Colon (tissue), 2 donors: ENCODE results near the gene PIAS4.

Source experiments
- FAIRE-seq: peaks from 2 replicates; lab custom pipeline; 2012; peaks lifted over from hg19 to GRCh38; lab: Jason Lieb, UNC
- donor health status: control.
- donor health status: control.

Gene PIAS4

DNA sequence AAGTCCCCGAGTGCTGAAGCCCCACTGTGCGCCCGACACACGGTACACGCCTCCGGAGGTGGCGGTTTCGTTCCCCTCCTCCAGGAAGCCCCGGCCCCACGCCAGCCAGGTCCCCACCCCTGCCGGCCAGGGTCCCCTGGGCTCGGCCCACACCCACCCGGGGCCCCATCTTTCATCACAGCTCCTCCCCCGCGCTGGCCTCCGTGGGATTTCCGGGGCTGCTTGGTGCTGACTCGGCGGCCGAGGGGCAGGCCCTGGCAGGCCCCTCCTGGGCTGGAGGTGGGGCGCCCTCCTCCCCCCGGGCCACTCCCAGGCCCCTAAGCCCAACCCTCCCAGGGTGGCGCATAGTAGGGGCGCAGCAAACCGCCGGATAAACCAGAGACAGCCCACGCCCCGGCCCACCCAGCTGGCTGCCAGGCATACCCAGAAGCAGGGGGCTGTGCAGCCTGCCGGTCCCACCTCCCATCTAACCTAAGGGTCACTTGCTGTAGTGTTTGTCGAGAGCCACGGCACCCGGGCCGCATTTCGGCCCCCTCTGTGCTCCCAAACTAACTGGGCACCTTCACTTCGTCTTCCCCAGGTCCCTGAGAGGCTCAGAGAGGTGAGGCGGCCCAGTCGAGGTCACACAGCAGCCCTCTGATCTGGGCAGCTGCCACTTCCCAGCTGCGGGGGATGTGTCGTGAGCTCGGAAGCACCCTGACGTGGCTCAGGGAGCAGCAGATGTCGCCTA is 52.5 kb downstream of the PIAS4 start:
- no peak for FAIRE-seq

DNA sequence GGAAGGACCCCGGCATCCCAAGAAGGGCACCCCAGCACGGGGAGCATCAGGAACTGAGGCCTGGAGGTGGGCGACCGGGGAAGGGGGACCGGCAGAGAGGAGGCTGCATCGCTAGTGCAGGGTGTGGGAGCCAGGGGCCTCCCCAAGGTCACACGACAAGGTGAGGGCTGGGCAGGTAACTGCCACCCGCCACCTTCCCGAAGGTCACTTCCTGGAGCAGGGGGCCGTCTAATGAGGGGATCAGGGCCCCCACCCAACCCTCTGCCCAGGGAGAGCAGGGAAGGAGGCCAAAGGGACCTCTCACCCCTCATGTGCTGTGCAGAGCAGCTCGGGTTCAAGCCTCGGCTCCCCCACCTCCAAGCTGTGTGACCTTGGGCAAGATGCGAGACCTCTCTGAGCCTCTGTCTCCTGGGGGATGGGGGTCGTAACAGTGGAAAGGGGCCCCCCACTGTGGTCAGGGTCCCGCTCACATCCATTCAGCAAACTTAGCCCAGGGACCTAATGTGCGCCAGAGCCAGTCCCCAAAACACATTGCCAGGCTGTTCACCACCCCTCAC is 53.2 kb downstream of the PIAS4 start:
- FAIRE-seq, result no peak

DNA sequence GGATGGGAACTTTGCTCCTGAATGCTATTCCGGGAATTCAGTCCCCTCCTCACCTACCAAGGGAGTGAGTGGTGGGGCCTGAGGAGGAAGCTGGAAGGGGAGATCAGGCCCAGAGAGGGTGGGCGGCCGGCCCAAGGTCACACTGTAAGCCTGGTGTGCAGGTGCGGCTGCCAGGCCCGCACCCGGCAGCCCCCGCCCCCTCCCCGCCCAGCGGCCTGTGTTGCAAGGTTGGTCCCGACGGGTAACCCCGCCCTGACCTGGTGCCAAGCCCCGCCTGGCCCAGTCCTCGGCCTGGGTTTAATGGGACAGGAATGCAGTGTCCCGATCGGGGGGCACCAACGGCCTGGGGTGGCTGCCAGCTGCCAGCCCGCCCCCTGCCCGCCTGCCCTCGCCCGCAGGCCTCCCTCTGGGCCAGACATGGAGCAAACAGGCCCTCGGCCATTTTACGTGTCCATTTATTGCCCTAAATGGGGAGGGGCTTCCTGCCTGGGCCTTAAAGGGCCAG is 53.7 kb downstream of the PIAS4 start:
- no peak for FAIRE-seq

DNA sequence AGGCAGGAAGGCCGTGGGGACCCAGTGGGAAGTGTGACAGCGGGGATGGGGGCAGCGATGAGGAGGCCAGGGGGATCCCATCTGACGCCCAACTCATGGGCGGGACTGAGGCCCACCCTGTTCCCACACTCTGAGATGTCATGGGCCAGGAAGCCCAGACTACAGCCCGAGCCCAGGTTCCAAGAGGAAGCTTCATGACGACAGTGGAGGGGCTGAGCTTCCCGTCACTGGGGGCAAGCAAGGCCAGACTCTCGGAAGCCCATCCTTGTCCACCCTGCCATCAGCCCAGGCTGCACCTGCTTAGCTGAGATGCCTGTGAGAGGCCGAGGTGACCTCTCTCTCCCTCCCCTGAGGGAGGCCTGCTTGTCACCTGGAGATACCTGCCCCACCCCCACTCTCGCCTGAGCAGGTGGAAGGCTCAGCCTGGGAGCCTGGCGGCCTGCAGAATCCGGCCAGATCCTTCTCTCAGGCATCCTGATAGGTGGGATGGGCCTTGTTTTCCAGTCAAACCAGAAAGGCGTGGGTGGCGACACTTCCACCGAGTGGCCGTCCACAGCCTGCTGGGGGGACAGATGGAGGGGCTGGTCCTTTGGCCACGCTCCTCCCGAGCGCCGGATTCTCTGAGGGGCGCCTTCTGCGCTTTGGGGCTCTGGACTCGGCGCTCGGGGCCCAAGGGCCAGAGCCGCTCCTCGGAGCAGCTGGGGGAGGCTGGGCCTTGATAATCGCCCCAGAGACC is 54.3 kb downstream of the PIAS4 start:
- FAIRE-seq, result no peak

DNA sequence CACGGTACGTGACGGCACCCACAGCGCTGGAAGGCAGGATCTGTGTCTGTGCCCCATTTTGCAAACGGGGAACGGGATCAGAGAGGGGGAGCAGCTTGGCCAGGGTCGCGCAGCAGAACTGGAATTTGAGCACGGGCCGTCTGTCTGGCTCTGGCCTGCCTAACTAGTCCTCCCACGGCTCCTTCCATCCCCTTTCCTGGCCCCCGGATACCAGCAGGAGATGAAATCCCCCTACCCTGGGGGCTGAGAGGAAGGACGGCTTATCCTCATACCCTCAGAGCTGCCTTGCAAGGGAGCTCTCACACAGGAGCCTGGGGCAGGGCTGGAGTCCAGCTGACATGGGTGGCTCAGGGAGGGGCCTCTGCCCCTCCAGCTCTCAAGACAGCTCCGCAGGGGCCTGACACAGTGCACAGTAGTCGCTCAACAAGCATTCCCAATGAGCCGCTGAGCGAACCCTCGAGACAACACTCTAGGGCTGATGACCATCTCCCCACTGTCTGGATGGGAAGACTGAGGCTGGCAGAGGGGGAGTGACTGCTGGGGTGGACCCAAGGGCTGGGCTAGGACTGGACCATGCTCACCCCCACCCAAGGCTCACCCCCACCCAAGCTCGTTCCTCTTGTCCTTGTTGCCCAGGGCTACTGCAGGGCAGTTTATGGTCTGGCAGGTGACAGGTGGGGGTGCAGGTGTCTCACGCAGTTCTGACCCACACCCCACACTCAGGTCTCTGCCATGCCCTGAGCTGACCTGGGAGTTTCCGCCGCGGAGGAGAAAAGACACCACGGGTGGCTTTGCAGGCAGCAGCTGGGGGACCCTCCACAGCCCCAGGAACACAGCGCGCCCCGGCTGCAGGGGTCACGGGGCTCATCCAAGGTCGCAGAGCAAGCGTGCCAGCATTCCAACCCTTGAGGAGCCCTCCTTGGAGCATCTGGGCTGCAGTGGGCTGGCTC is 55.2 kb downstream of the PIAS4 start:
- FAIRE-seq, result no peak

DNA sequence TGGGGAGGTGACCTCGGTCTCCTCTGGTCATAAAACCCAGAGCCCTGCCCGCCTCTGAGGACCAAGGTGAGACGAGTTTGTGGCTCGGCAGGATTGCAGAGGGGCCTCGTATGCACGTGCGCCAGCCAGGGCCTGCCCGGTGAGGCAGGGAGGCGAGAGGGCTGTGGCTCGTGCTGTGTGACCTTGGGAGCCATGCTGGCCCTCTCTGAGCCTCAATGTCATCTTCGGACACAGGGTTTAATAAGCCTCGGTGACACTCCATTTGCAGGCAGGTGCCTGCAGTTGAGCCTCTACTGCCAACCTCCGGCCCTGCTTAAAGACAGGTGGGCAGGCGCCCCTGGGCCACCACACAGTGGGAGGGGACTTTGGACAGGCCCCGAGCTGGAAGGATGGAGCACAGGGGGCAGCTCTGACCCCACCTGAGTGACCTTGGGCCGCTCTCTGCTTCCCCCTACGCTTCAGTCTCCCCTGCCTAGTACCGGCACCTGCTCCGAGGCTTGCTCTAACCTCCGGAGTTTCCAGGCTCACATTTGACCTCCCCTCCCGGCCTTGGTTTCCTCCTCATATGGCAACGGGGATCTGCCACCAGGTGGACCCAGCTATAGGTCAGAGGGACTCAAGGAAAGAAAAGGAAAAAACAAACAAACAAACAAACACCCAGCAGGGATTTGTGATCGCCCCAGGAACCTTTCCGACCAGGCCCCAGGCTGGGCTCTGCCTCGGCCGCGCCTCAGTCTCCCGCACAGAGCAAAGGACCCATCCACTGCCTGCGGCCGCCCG is 56.0 kb downstream of the PIAS4 start:
- FAIRE-seq, result no peak

DNA sequence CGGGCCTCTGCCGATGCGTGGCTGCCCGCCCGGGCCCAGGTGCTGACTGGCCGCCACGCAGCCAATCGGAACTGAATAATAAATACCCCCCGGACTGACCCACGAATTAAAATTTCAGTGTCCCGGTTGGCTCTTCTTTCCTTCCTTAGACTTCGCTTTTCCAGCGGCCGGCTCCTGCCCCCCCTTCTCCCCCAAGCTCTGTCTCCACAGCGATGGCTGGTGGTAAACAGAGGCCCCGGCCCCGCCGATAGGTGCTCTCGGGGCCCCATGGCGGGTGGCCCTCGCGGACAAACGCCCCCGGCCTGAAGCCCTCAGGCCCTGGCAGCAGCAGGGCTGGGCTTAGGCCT is 56.6 kb downstream of the PIAS4 start:
- no peak for FAIRE-seq

DNA sequence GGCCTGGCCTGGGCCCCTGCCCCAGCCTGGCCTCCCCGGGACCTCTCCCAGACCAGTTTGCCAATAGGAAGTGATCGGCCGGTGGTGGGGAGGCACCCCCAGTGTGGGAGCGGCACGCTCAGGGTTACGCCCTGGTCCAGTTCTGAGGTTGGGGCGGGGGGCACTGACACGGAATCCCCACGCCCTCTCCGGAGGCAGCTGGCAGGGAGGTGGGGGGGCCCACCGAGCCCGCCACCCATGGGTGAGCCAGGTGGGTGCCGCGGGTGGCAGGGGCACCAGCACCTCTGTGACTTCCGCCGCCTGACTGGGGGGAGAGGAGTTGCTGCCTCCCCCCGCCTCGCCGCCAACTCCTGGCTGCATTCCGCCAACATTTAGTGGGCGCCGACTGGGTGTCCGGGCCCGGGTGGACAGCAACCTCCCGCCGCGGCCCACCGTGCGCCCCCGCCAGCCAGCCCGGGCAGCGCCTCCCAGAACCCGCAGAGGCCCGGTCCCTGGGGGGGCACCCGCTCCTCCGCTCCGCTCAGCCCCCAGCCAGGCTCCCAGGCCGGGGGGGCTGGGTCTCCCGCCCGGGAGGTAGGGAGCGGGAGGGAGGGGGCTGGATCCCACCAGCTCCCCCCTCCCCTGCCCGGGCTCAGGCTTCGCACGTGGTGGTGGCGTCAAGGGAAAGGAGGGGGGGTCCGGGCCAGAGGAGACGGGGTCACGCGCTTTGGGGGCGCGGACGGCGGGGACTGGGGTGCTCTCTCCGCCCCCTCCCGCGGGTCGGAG is 57.1 kb downstream of the PIAS4 start:
- FAIRE-seq, result no peak

DNA sequence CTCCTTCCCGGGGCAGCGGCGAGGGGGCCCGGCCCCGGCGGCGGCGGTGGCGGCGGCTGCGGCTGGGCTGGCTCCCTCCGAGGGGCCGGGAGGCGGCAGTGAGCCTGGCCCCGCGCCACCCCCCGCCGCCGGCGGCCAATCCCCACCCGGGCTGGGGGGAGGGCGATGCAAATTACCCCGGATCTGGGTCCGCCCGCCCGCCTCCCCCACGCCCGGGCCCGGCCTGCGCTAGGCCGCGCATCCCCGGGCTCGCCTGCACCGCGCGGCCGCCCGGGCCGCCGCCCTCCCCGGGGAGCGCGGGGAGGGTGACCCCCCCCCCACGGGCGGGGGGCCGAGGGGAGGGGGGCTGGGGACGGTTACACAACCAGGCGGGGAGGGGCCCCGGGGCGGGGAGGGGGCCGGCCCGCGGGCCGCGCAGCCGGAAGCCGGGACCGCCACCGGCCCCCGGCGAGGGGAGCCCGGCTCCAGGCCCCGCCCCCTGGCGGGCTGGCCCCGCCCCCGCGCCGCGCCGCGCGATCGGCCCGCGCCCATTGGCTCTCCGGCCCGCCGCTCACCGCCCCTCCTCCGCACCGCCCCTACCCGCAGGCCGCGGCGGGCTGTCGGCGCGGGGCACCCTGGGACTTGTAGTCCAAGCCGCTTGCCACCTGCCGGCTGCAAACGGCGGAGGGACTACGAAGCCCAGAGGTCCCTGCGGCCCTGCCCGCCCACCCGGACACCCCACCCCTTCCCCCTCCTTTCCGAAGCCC is 58.1 kb downstream of the PIAS4 start:
- no peak for FAIRE-seq

DNA sequence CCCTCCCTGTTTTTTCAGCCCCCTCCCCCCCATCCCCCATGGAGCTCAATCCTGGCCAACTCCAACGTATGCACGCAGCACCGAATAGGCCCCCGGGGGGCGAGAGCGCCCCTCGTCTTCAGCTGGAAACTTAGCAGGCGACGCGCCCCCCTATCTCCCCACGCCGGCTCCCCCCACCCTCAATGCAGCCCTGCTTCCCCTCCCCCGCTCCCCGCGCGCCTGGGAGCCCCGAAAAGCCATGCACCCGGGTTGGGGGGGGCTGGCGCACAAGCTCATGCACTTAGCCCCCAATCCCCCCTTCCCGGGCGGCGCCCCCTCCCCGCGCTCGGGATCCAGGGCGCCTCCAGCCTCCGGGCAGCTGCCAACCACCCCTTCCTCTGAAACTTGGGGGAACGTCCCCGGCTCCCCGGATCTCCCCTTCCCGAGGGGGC is 58.7 kb downstream of the PIAS4 start:
- no peak for FAIRE-seq

DNA sequence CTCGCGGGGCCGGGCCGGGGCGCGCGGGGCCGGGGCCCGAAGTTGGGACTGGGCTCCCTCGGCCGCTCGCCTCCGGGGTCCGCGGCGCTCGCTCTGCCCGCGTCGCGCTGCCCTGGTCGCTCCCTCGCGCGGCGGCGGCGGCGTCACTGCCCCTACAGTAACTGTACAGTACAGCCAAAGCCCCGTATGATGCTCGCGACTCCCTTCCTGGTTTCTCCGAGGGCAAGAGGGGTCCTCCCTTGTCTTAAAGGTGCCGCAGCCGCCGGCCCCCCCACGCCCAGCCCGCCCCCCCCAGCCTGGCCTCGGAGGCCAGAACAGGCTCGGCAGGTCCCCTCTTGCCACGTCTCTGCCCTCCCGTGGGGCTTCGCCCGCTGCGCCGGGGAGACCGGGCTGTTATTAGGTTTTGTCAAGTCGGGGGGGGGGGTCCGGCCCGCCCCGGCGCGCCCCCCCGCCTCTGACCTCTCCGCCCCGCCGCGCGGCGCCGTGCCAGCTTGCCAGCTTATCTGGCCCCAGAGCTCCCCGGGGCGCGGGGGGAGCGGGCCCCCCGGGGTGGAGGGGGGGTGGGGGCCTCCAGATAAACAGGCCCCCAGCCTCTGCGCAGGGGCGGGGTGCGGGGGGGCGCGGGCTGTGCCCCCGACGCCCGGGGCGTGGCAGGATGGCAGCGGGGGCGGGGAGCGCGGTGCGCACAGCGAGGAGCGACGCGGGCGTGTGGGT is 59.3 kb downstream of the PIAS4 start, which contains the start of gene ZBTB7A:
ZBTB7A (minus strand) TSS at position 218 of the 714 bp plus-strand sequence. CDS start 11,667 bp downstream, outside the sequence.
- no peak for FAIRE-seq

DNA sequence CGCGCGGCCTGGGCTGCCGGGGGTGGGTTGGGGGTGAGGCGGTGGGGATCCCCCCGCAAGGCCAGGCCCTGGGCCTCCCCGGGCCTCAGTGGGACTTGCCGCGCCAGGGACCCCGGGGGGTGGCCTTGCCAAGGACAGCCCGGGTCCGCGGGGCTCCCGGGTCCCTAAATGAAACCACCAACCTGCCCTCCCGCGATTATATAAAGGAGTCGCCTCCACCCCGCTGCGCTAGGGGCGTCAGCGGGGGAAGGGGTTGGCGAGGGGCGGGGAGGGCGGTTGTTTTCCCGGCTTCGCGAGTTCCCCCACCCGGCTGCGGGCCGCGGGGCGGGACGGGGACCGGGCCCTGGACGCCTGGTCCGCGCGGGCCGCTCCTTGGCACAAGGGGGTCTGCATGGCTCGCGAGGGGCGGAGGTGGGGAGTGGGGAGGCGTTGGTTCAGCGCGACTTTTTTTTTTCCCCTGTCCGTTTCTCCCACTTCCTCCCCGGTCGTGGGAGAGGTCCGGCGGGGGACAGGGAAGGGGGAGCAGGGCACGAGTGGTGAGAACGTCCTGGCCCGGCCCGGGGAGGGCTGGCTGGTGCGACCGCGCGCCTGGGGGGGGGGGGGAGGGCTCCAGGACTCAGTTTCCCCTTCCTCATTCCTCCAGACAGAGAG is 60.0 kb downstream of the PIAS4 start:
- no peak for FAIRE-seq

DNA sequence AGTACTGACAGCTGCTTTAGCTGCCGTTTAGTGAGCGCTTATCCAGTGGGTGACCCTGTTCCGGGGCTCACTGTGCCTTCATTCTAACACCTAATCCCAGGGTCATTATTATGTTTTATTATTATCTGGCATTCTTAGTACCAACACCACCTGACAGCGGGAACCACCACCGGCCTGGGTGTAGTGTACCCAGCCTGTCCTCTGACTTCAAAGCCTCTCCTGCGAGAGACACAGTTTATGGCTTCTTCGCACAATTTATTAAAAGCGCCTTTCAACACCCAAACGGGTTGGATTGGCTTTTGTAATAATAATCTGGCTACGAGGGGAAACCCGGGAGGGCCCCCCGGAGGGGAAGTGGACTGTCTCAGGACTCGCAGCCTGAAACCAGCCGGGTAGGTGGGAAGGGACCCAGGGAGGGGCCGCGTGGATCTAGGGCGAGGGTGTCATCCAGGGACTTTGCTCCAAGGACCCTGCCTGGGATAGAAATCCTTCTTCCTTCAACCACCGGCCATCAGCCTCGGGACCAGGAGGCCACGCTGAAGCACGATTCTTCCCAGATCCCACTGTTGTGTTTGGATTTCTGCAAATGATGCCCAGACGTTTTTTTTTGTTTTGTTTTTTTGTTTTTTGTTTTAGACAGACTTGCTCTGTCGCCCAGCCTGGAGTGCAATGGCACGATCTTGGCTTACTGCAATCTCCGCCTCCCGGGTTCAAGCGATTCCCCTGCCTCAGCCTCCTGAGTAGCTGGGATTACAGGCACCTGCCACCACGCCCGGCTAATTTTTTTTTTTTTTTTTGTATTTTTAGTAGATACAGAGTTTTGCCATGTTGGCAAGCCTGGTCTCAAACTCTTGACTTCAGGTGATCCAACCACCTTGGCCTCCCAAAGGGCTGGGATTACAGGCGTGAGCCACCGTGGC is 60.8 kb downstream of the PIAS4 start:
- no peak for FAIRE-seq

DNA sequence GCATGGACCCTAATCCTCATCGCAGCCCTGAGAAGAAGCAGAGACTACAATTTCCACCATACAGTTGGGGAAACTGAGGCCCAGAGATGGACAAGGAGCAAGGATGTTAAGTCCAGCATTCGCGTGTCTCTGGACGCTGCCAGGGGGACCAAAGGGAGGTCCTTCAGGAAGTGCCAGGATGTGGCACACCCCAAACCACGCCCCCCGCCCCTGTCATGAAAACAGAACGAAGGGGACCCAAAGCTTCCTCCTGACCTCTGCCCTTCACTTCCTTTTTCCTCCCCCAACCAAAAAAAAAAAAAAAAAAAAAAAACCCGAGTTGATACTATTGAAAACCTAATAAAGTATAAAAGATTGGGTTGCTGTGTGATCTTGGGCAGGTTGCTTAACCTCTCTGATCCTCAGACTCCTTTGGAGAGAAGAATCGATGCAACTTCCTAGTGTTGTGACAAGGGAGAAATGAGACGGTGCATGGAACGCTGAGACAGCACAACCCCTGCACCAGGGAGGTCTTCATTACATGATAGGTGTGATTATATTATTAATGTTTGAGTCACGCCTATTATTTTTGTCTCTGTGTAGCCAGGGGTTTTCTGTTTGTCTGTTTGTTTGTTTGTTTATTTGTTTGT is 61.9 kb downstream of the PIAS4 start:
- no peak for FAIRE-seq

DNA sequence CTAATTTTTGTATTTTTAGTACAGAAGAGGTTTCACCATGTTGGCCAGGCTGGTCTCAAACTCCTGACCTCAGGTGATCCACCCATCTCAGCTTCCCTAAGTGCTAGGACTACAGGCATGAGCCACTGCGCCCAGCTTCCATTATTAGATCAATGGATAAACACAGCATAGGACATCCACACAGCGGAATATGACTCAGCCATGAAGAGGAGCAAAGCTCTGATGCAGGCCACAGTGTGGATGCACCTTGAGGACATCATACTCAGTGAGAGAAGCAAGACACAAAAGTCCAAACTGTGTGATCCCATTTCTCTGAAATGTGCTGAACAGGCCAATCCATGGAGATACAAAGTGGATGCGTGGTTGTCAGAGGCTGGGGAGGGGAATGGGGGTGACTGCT is 64.1 kb downstream of the PIAS4 start:
- FAIRE-seq, result no peak

DNA sequence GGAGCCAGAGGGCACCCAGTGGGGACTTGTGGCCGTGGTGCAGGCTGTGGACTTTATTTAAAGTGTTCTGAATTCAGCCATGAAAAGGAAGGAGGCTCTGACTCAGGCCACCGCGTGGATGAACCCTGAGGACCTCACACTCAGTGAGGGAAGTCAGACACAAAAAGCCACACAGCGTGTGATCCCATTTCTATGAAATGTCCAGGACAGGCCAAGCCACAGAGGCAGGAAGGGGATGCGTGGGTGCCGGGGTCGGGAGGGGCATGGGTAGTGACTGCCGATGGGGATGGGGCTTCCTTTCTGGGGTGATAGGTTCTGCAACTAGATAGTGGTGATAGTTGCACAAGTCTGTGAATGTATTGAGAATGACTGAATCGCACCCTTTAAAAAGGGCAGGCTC is 67.8 kb downstream of the PIAS4 start:
- FAIRE-seq, result no peak

DNA sequence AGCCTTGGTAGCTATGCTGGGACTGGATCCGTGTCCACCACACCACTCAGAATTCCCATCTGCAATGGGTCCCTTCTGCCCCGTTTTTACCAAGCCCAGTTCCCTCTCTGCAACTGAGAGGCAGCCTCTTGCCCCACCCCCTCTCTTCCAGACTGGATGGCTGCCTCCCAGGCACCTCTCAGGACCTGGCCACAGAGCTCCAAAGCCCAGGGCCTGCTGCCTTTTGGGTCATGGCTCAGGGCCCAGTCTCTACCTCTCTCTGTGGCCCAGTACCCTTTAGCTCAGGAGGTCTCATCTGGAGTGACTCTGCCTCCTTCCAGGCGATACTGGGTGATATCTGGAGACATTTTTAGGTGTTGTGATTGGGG is 69.5 kb downstream of the PIAS4 start:
- FAIRE-seq, result no peak
